Neutrophil (primary cell): ENCODE results near the gene RTBDN.

Source experiments
- H3K27ac ChIP-seq: fragments of 200-600 bp; sonication (generic); 2 replicates; pipeline ENCODE4 v1.5.1; 2016; ENCODE audit warnings: mild to moderate bottlenecking, moderate library complexity
- H3K27me3 ChIP-seq: fragments of 200-600 bp; sonication (generic); 2 replicates; pipeline ENCODE4 v1.6.0; 2016; ENCODE audit warnings: mild to moderate bottlenecking
- H3K36me3 ChIP-seq: fragments of 200-600 bp; sonication (generic); 2 replicates; pipeline ENCODE4 v1.5.1; 2017
- H3K4me1 ChIP-seq, 2 experiments: fragments of 200-600 bp in 1 of 2; sonication (generic) in 1 of 2; 1 replicate in 1 of 2; 2 replicates in 1 of 2; pipeline versions ENCODE4 v1.5.1 to v1.6.1; 2013 to 2016; ENCODE audit warnings: low read depth in 1 of 2, low read length in 1 of 2, mild to moderate bottlenecking in 1 of 2, moderate library complexity in 1 of 2; ENCODE audit not compliant: control insufficient read depth in 1 of 2, insufficient read depth in 1 of 2
- H3K4me3 ChIP-seq, 2 experiments: fragments of 200-600 bp in 1 of 2; sonication (generic) in 1 of 2; 1 replicate in 1 of 2; 2 replicates in 1 of 2; pipeline ENCODE4 v1.5.1; 2013 to 2016; ENCODE audit warnings: low read depth in 1 of 2, low read length in 1 of 2, mild to moderate bottlenecking in 1 of 2, moderate library complexity in 1 of 2
- H3K9me3 ChIP-seq: fragments of 200-600 bp; sonication (generic); 2 replicates; pipeline ENCODE4 v1.5.1; 2016
- CTCF ChIP-seq: fragments of 200-600 bp; sonication (generic); IDR thresholded peaks from 2 replicates; pipeline ENCODE4 v1.5.1; 2016; ENCODE audit warnings: antibody characterized with exemption

RTBDN gene

GRCh38 chr19:12873891-12874745 is 39.7 kb upstream of the RTBDN start:
- Histone ChIP-seq H3K27ac (no peak overlapping the region), H3K36me3 (no peaks in the 10 kb centered on the region), H3K4me3 (no peak overlapping the region), H3K4me1 (no peaks in the 10 kb centered on the region), H3K27me3 (peaks cover 2% of the 10 kb centered on the region), H3K9me3 (no peaks in the 10 kb centered on the region)
- TF ChIP-seq CTCF = no peak

- H3K4me3 ChIP-seq = peak overlapping the region in 1 of 2 experiments; percentile 32
- no peaks in the 10 kb centered on the region for H3K9me3 ChIP-seq
- H3K4me1 ChIP-seq = no peaks in the 10 kb centered on the region
- H3K27ac ChIP-seq = no peak overlapping the region
- no peaks in the 10 kb centered on the region for H3K36me3 ChIP-seq
- H3K27me3 ChIP-seq = peaks cover 11% of the 10 kb centered on the region
- TF ChIP-seq CTCF = no peak
Observed at GRCh38 chr19:12872941-12873890, 38.8 kb upstream of the RTBDN start.

GRCh38 chr19:12872255-12872654 is 37.9 kb upstream of the RTBDN start:
- Histone ChIP-seq H3K9me3 (no peaks in the 10 kb centered on the region), H3K4me3 (no peak overlapping the region), H3K4me1 (peaks cover 6 to 8% of the 10 kb centered on the region in 2 experiments), H3K27me3 (peaks cover 21% of the 10 kb centered on the region), H3K27ac (no peak overlapping the region), H3K36me3 (no peaks in the 10 kb centered on the region)
- no peak for TF ChIP-seq CTCF

GRCh38 chr19:12871681-12872080 is 37.3 kb upstream of the RTBDN start:
- Histone ChIP-seq H3K4me1 (peaks cover 9 to 10% of the 10 kb centered on the region in 2 experiments), H3K36me3 (no peaks in the 10 kb centered on the region), H3K4me3 (no peak overlapping the region), H3K9me3 (no peaks in the 10 kb centered on the region), H3K27me3 (peaks cover 27% of the 10 kb centered on the region), H3K27ac (no peak overlapping the region)
- TF ChIP-seq CTCF = no peak

- Histone ChIP-seq H3K36me3 (no peaks in the 10 kb centered on the region), H3K9me3 (no peaks in the 10 kb centered on the region), H3K27ac (no peak overlapping the region), H3K4me3 (no peak overlapping the region), H3K4me1 (peaks cover 9 to 10% of the 10 kb centered on the region in 2 experiments), H3K27me3 (peaks cover 28% of the 10 kb centered on the region)
- TF ChIP-seq CTCF = no peak
Observed at GRCh38 chr19:12868540-12869112, 34.2 kb upstream of the RTBDN start.
